ENCODE results near the gene GCN1.

Gene GCN1

DNA sequence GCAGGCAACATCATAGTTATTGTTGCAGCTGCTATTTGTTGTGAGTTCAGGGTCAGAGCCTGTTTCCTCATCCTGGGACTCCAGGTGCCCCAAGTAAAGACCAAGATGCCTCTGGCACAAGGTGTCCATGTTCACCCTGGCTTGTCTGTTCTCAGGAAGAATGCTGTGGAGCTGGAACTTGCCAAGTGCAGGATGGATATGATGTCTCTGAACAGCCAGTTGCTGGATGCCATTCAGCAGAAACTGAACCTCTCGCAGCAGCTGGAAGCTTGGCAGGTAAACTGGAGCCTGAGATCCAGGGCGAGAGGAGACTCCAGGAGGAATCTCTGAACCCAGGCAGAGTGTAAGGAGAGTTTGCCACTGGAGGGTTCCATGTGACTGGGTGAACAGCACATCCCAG is 104.7 kb downstream of the GCN1 start:
- TF ChIP-seq SPI1 (IDR thresholded peaks at IDR 0.05; ENCODE audit: low read depth, low read length) (no peak), POLR2A (IDR thresholded peaks at IDR 0.05; ENCODE audit: low read depth, low read length) (no peak), PAX5 (IDR thresholded peaks at IDR 0.05; ENCODE audit: insufficient read depth, low read length, severe bottlenecking) (no peak), TAF1 (IDR thresholded peaks at IDR 0.05; ENCODE audit: low read depth, low read length) (no peak), POLR2AphosphoS5 (IDR thresholded peaks at IDR 0.05; ENCODE audit: low read depth, low read length) (no peak), POU2F2 (IDR thresholded peaks at IDR 0.05; ENCODE audit: low read depth, low read length) (no peak)
- DNase-seq (ENCODE audit: insufficient read length, low spot score), result no peak
- FAIRE-seq, result no peak

DNA sequence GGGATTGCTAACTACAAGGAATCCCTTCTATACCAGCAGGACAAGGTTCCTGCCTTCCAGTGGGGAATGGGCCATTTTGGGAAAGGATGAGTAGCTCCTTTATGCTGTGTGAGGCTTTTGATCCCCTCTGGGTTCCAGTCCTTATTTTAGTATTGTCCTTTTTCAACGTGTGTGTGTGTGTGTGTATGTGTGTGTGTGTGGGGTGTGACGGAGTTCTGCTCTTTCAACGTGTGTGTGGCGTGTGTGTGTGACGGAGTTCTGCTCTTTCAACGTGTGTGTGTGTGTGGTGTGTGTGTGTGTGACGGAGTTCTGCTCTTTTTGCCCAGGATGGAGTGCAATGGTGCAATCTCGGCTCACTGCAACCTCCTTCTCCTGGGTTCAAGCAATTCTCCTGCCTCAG is 105.4 kb downstream of the GCN1 start:
- no peak for FAIRE-seq

DNA sequence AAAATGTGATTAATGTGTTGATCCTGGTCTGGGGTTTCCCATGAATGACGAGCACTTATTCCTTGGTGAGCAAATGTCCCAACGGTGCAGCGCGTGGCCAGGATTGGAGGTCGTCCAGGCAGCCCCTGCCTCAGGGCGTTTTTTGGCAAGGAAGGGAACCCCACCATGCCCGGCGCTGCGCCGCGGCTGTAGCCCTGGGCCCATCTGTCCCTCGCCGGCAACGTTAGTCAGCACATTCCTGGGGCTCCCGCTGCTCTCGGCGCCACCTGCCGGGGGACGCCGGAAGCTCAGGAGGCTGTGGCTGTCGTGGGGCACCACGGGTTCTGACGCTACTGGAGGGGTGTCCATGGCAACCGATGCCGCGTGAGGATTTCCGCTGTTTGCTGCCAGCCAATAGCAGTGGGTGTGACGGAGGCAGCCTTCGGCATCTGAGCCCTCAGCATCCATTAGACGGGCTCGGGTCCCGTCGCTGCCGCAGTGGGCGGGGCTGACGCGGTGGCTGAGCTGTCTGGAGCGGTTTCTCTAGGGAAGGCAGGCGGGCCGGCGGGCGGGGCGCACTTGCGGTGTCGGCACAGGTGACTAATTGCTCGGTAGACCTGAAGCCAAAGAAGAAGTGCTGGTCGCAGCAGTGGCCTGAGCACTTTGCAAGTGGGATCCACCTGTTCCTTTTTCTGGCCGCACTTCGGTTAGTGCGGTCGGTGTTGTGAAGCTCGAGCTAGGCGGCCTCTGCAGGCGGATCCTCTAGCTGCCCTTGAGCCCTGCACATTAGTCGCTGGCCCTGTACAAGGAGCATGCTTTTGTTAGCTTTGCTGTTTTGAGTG is 107.5 kb downstream of the GCN1 start:
- TF ChIP-seq POLR2AphosphoS5 (IDR thresholded peaks at IDR 0.05; ENCODE audit: low read depth, low read length) (0 out of 2 replicates have a peak, but pooled peaks have one; percentile 4), PAX5 (IDR thresholded peaks at IDR 0.05; ENCODE audit: insufficient read depth, low read length, severe bottlenecking) (no peak), POLR2A (IDR thresholded peaks at IDR 0.05; ENCODE audit: low read depth, low read length) (peak; percentile 39; the same call in 1 of the 2 replicates), SPI1 (IDR thresholded peaks at IDR 0.05; ENCODE audit: low read depth, low read length) (peak; percentile 62), TAF1 (IDR thresholded peaks at IDR 0.05; ENCODE audit: low read depth, low read length) (no peak)
- DNase-seq (ENCODE audit: insufficient read length, low spot score) (peak; percentile 99), FAIRE-seq (peak; percentile 100)

More for the DNA sequence above, 105.4 kb downstream of the GCN1 start:
- no peak for DNase-seq (ENCODE audit: insufficient read length, low spot score)
- TF ChIP-seq SPI1 (IDR thresholded peaks at IDR 0.05; ENCODE audit: low read depth, low read length) (no peak), TAF1 (IDR thresholded peaks at IDR 0.05; ENCODE audit: low read depth, low read length) (no peak), POLR2AphosphoS5 (IDR thresholded peaks at IDR 0.05; ENCODE audit: low read depth, low read length) (no peak), POU2F2 (IDR thresholded peaks at IDR 0.05; ENCODE audit: low read depth, low read length) (no peak), POLR2A (IDR thresholded peaks at IDR 0.05; ENCODE audit: low read depth, low read length) (no peak), PAX5 (IDR thresholded peaks at IDR 0.05; ENCODE audit: insufficient read depth, low read length, severe bottlenecking) (no peak)

DNA sequence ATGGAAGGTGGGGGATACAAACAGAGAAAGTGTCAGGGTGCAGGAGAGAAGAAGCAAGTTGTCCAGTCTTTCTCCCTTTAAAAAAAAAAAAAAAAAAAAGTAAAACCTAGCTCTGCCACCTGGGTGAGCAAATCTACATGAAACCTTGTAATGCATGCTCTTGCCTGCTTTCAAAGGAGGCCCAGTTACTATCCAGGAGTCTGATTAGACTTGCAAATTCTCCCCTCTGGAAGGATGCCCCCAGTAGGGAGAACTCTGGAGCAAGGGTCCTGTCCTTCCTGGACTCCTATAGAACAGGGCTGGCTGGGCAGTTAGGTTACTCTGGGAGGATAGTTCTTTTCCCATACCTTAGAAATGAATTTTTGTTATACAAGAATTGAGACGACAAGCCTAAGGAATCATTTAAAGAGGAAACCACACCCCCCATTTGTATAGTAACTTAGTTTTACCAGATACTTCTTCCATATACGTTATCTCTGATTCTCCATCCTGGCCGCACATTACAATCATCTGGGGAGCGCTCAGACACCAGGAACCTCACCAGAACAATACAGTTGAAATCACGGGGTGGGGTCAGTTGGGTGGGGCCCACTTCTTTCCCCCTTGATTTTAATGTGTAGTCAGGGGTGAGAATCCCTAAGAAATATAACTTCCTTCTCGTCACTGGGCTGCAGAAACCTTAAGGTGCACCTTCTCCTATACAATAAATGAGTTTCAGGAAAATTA is 108.4 kb downstream of the GCN1 start:
- TF ChIP-seq POLR2AphosphoS5 (IDR thresholded peaks at IDR 0.05; ENCODE audit: low read depth, low read length) (no peak), PAX5 (IDR thresholded peaks at IDR 0.05; ENCODE audit: insufficient read depth, low read length, severe bottlenecking) (no peak), TAF1 (IDR thresholded peaks at IDR 0.05; ENCODE audit: low read depth, low read length) (no peak), SPI1 (IDR thresholded peaks at IDR 0.05; ENCODE audit: low read depth, low read length) (no peak), POLR2A (IDR thresholded peaks at IDR 0.05; ENCODE audit: low read depth, low read length) (no peak), POU2F2 (IDR thresholded peaks at IDR 0.05; ENCODE audit: low read depth, low read length) (no peak)
- no peak for FAIRE-seq
- no peak for DNase-seq (ENCODE audit: insufficient read length, low spot score)

- FAIRE-seq (no peak), DNase-seq (ENCODE audit: insufficient read length, low spot score) (no peak)
- TF ChIP-seq POLR2AphosphoS5 (IDR thresholded peaks at IDR 0.05; ENCODE audit: low read depth, low read length), result no peak
- no peak for TF ChIP-seq SPI1 (IDR thresholded peaks at IDR 0.05; ENCODE audit: low read depth, low read length)
- no peak for TF ChIP-seq POU2F2 (IDR thresholded peaks at IDR 0.05; ENCODE audit: low read depth, low read length)
- TF ChIP-seq POLR2A (IDR thresholded peaks at IDR 0.05; ENCODE audit: low read depth, low read length), result no peak
- no peak for TF ChIP-seq TAF1 (IDR thresholded peaks at IDR 0.05; ENCODE audit: low read depth, low read length)
- TF ChIP-seq PAX5 (IDR thresholded peaks at IDR 0.05; ENCODE audit: insufficient read depth, low read length, severe bottlenecking), result no peak
These were observed 112.9 kb downstream of the GCN1 start for GRCh38 chr12:120081641-120082040.

- FAIRE-seq (no peak), DNase-seq (ENCODE audit: insufficient read length, low spot score) (no peak)
- no peak for TF ChIP-seq PAX5 (IDR thresholded peaks at IDR 0.05; ENCODE audit: insufficient read depth, low read length, severe bottlenecking)
- no peak for TF ChIP-seq TAF1 (IDR thresholded peaks at IDR 0.05; ENCODE audit: low read depth, low read length)
- no peak for TF ChIP-seq POLR2AphosphoS5 (IDR thresholded peaks at IDR 0.05; ENCODE audit: low read depth, low read length)
- TF ChIP-seq SPI1 (IDR thresholded peaks at IDR 0.05; ENCODE audit: low read depth, low read length), result no peak
- no peak for TF ChIP-seq POU2F2 (IDR thresholded peaks at IDR 0.05; ENCODE audit: low read depth, low read length)
- TF ChIP-seq POLR2A (IDR thresholded peaks at IDR 0.05; ENCODE audit: low read depth, low read length), result no peak
These were observed 114.8 kb downstream of the GCN1 start for GRCh38 chr12:120079411-120080400.

DNA sequence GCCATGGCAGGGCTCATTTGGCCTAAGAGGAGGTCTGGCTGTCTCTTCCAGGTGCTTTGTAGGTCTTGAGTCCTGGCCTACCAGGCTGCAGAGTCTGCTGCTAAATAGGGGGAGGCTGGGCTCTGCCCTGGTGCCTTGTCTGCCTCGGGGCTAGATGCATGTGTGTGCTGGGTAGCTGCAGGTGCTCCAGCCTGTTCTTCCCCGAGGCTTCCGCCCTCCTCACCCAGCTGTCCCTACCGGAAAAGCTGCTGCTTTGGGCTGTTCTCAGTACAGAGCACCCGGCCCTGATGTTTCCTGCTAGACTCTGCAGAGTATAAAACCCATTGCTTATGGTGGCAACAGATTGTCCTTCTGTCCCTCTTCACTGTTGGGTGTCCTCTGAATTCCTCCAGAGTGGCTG is 115.6 kb downstream of the GCN1 start:
- FAIRE-seq, result no peak

DNA sequence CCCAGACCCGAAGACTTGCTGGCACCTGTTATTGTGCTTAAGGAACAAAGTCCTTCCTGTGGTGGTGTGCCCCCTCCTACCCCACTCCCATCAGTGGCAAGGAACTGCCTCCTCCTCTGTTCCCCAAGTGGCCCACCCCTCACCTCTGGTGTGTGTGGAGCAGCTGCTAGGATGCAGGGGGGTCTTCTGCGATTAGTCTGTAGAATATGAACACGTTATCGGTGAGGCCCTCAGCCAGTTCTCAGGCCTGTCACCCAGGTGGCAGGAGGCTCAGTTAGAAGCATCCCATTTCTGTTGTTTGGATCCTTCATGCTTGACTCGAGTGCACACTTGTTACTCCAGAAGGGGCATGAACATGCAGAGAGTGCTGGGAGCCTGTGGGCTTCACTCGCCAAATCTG is 117.3 kb downstream of the GCN1 start:
- no peak for TF ChIP-seq POLR2A (IDR thresholded peaks at IDR 0.05; ENCODE audit: low read depth, low read length)
- no peak for TF ChIP-seq PAX5 (IDR thresholded peaks at IDR 0.05; ENCODE audit: insufficient read depth, low read length, severe bottlenecking)
- DNase-seq (ENCODE audit: insufficient read length, low spot score) (no peak), FAIRE-seq (no peak)

More for the DNA sequence above, 115.6 kb downstream of the GCN1 start:
- TF ChIP-seq POLR2AphosphoS5 (IDR thresholded peaks at IDR 0.05; ENCODE audit: low read depth, low read length) (no peak), SPI1 (IDR thresholded peaks at IDR 0.05; ENCODE audit: low read depth, low read length) (no peak), TAF1 (IDR thresholded peaks at IDR 0.05; ENCODE audit: low read depth, low read length) (no peak), POLR2A (IDR thresholded peaks at IDR 0.05; ENCODE audit: low read depth, low read length) (no peak), PAX5 (IDR thresholded peaks at IDR 0.05; ENCODE audit: insufficient read depth, low read length, severe bottlenecking) (no peak), POU2F2 (IDR thresholded peaks at IDR 0.05; ENCODE audit: low read depth, low read length) (no peak)
- DNase-seq (ENCODE audit: insufficient read length, low spot score), result no peak
